Inflammatory macrophage (primary cell): ENCODE measurements around the gene TSHZ1.
A peak's percentile ranks its signal among the peaks of the same experiment; 100 is the strongest.

ENCODE experiments used
- DNase-seq, 2 donors: peaks; one replicate each; pipeline ENCODE4 v3.0.0-alpha.2; 2020 to 2022

The TSHZ1 gene

GRCh38 chr18:75223687-75224347, 13.2 kb downstream of the TSHZ1 start:
- peak; percentile 49 to 55 for DNase-seq

- DNase-seq = no peak
Observed at GRCh38 chr18:75226286-75226955, 15.8 kb downstream of the TSHZ1 start.

GRCh38 chr18:75226956-75227316, 16.3 kb downstream of the TSHZ1 start:
- no peak for DNase-seq

GRCh38 chr18:75227535-75228296, 17.1 kb downstream of the TSHZ1 start:
- no peak for DNase-seq

GRCh38 chr18:75228967-75229366, 18.4 kb downstream of the TSHZ1 start:
- DNase-seq = no peak

GRCh38 chr18:75229437-75229836, 18.8 kb downstream of the TSHZ1 start:
- no peak for DNase-seq

GRCh38 chr18:75230163-75231052, 19.8 kb downstream of the TSHZ1 start:
- DNase-seq = no peak

GRCh38 chr18:75231053-75231406, 20.4 kb downstream of the TSHZ1 start:
- no peak for DNase-seq

- no peak for DNase-seq
Observed at GRCh38 chr18:75234901-75235300, 24.3 kb downstream of the TSHZ1 start.

- DNase-seq = no peak
Observed at GRCh38 chr18:75235896-75236295, 25.3 kb downstream of the TSHZ1 start.

- no peak for DNase-seq
Observed at GRCh38 chr18:75238100-75238499, 27.5 kb downstream of the TSHZ1 start.

- DNase-seq = no peak
Observed at GRCh38 chr18:75238786-75239185, 28.2 kb downstream of the TSHZ1 start.

- no peak for DNase-seq
Observed at GRCh38 chr18:75240433-75240832, 29.8 kb downstream of the TSHZ1 start.

- DNase-seq = peak in 1 of 2 donors; percentile 1
Observed at GRCh38 chr18:75241705-75242104, 31.1 kb downstream of the TSHZ1 start.

- peak in 1 of 2 donors; percentile 1 for DNase-seq
Observed at GRCh38 chr18:75244351-75245313, 34.0 kb downstream of the TSHZ1 start.

- DNase-seq = peak in 1 of 2 donors; percentile 45
Observed at GRCh38 chr18:75246721-75247610, 36.4 kb downstream of the TSHZ1 start.

GRCh38 chr18:75247611-75248421, 37.2 kb downstream of the TSHZ1 start:
- DNase-seq = peak in 1 of 2 donors; percentile 23

- DNase-seq = no peak
Observed at GRCh38 chr18:75248426-75249174, 38.0 kb downstream of the TSHZ1 start.

- DNase-seq = no peak
Observed at GRCh38 chr18:75249175-75249518, 38.5 kb downstream of the TSHZ1 start.
